Endometrial microvascular endothelial cells (primary cell): ENCODE results near the gene TLE7. TPM values are rescaled to one million over a fixed set of nuclear protein-coding genes. Genes with fewer than 3 reads are reported as not detected.

ENCODE experiments used
- in situ Hi-C: cut with HindIII; loops from 2 replicates; pipeline ENCODE4 v1.10.0; 2017; ENCODE audit warnings: low sequenced_read_pairs, low pct_unique_long_range_greater_than_20kb; ENCODE audit errors: inconsistent ontology term
- total RNA-seq: library from RNA; depleted of rRNA; stranded (reverse); fragments of >200 nt; gene quantifications from one replicate; pipeline ENCODE4 v1.2.3, GENCODE V29; 2015; ENCODE audit errors: inconsistent ontology term

TLE7 gene
- total RNA-seq, 1 donor from 2014 or later: not detected

DNA sequence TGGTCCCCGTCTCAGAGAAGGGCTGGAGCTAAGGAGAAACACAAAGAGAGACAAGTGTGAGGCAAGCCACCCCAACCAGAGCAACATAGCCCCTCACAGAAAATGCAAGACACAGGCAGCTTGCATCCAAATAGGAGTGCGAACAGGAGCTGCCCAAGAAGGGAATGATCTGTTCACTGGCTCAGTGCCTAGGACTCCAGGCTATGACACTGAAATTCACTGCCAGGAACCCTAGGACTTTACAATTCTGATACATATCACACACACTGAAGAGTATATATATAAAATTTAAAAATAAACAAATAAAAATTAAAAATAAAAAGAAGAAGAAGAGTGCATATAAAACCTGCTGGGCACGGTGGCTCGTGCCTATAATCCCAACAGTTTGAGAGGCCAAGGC, 14.9 kb upstream of the TLE7 start:
- in situ Hi-C loops: no loop called here

DNA sequence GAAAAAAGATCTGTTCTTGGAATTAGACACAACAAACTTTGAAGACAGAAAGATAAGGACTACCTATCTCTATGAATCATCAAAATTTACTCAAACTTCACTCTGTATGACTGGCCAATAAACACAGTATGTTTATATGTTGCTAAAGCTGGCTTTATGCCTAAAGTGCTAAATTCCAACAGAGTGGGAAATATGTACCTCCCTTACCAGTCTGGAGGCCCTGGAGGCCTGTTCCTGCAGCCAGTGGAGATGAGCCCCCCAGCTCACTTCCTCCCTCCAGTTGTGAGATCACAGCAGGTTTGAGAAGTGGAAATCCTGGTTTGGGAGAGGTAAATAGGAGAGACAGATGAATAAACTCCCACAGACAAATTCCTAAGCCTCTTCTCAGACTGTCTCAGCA, 11.2 kb upstream of the TLE7 start:
- in situ Hi-C loops: no loop called here

DNA sequence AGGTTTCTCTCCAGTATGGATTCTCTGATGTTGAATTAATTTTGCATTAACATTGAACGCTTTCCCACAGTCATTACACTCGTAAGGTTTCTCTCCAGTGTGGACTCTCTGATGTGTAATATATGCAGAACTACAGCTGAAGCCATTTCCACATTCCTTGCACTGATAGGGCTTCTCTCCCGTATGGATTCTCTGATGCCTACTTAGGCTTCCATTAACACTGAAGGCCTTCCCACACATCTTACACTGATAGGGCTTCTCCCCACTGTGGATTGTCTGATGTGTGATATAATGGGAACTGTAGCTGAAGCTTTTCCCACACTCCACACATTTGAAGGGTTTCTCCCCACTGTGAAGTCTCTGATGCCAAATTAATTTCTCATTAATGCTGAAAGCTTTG, 7.2 kb upstream of the TLE7 start:
- in situ Hi-C loops: no loop called here

DNA sequence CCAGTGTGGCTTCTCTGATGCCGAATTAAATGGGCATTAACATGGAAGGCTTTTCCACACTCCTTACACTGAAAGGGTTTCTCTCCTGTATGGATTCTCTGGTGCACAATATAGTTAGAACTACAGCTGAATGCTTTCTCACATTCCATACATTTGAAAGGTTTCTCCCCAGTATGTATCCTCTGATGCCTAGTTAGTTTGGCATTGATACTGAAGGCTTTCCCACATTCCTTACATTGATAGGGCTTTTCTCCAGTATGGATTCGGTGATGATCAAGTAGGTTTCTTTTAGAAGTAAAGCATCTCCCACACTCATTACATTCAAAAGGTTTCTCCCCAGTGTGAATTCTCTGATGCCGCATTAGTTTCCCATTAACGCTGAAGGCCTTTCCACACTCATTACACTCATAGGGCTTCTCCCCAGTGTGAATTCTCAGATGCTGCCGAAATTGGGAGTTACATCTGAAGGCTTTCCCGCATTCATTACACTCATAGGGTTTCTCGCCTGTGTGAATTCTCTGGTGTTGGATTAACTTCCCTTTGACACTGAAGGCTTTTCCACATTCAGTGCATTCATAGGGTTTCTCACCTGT, 6.5 kb upstream of the TLE7 start:
- in situ Hi-C loops: no loop called here

DNA sequence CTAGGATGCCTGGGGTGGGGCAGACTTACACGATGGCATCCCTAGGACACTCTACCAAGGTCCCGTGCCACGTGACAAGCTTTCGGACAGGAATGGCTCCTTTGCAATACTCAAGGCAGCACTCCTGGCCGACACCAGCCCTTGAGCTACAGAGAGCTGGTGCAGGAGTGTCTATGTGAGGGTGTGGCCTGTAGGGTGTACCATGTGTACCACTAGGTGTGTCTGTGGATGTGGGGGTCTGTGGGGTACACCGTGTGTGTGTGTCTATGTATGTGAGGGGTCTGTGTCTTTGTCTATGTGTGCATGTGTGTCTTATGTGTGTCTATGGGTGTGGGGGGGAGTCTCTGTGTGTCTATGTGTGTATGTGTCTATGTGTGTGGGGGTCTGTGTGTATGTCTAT, 1.9 kb upstream of the TLE7 start:
- in situ Hi-C loops: no loop called here

DNA sequence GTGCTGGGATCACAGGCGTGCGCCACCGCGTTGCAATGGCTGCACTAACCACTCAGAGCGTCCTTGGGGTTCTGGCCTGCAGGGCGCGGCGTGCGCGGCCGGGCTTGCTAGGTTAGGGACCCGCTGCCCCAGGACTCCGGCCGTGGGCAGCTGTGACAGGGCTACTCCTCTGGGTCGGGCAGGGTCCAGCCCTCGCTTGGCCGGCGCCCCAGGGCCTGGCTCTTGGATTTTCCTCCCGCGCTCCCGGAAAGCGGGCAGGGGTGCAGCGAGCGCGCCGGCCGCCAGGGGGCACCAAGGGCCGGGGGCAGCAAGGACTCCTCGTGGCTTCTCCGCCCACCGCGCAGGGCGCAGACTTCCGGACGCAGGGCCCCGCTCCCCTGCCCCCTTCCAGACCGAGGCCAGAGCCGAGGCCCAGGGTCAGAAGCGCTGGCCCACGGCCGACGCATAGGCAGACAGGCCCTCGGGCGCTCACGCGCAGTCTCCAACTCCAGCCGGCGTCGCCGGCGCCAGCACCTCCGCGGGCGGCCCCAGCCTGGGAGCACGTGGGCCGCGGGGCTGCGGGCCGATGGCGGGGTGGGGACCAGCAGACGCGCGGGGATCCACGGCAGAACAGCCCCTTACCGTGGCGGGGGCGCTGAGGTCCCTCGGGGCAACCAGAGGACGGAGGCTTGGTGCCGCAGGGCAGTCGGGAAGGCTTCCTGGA, 355 bp downstream of the TLE7 start:
- in situ Hi-C loops: no loop called here

DNA sequence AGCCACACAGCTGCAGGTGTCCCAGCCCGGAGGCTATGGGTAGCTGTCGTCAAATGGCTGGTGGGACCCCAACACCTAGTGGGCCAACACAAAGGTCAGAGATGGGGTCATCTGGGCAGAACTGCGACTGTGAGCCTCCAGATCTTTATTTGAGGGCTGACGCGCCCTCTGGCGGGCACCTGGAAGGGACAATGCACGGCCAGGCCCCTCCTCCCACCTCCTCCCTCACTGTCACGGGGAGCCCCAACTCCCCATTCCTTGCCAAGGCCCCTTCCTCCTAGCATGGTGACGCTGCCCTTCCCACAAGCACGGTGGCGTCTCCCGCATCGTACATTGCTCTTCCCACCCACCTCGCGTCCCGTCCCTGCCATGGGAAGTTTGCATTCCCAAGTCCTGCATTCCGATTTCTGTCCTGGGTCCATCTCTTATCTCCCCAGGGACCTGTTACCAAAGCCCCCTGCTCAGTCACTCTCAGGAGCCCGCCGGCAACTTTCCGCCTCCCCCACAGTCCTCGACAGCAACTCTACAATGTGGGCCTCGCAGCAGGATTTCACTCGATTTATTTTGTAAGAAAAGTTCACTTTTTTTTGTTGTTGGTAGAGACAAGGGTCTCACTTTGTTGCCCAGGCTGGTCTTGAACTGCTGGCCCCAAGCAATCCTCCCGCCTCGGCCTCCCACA, 1.0 kb downstream of the TLE7 start:
- in situ Hi-C loops: no loop called here

DNA sequence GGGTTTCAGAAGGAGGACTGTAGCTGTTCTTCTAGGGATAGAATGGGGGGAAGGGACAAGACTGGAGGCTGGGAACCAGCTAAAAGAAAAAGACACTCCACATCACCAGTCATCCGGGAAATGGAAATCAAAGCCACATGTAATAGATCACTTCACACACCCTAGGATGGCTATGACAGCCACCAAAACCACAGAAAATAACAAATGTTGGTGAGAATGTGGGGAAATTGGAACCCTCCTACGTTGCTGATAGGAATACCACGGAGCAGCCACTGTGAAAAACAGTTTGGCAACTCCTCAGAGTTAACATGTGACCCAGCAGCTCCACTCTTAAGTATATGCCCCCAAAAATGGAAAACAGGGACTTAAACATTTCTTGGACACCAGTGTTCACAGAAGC, 2.3 kb downstream of the TLE7 start:
- in situ Hi-C loops: no loop called here

DNA sequence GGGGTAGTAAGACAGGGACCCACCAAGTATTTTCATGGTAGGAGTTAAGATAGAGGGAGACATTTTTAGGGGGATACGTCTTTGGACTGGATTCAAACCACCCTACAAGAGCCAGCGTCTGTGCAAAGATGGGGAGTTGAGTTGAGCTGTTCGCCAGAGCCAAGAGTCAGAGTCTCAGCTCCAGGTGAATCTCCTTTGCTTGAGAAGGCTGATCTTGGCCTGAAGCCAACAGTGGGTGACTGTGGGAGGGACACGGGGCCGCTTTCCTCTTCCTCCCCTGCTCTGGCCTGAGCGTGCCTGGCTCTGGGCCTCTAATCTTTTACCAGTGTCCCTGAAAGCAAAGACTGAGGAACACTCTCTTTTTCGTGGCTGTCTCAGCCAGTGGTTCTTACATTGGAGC, 5.4 kb downstream of the TLE7 start:
- in situ Hi-C loops: no loop called here

DNA sequence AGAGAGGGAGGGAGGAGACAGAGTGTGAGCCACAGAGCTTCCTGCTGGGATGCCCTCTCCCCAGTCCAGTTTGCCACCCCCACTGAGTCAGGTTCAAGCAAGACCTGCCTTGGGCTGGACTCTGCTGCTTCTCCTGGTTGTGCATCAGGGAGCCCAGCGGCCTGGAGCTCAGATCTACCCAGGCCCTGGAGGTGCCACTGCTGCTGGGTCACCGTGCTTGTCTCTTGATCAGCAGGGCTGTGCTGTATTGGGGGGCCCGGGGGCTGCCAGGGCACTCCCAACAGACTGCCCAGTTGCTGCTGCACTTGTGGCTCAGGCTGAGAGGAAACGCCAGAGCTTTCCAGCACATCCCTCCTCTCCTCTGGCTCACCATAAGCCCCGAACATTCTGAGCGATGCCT, 8.9 kb downstream of the TLE7 start:
- in situ Hi-C loops: no loop called here

DNA sequence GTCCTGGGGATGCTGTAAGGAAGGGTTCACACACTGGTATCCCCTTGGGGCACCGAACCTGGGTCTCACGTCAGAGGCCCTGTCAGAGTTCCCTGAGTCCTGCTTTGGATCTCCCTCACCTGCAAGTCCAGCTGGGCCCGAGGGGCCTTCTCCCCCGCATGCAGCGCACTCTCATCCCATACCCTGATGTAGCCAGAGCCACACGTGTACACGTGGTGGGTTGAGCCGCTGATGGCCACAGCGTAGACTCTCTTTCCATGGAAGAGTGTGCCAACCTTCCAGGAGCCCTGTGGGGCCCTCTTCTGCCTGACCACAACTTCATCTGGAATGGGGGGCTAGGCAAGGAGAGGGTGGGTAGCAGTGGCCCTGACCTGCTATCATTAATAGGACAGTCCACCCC, 9.9 kb downstream of the TLE7 start:
- in situ Hi-C loops: no loop called here

DNA sequence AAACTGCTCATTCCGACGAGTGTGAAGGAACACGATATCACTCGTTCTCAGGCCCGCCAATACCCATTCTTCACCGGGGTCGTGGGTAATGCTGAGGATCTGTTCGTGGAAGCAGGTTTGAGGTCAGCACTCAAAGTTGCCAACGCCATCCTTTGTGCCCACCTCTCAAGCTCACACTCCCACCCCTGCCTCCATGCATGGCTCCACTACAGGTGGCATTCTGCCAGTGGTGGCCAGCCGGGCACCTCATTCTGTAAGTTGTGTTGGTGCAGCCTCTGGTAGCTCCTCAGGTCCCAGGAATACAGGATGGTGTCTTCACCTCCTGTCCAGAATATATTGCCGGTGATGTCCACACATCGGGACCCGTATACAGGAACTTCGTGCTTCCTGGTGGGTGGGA, 10.7 kb downstream of the TLE7 start:
- in situ Hi-C loops: no loop called here

DNA sequence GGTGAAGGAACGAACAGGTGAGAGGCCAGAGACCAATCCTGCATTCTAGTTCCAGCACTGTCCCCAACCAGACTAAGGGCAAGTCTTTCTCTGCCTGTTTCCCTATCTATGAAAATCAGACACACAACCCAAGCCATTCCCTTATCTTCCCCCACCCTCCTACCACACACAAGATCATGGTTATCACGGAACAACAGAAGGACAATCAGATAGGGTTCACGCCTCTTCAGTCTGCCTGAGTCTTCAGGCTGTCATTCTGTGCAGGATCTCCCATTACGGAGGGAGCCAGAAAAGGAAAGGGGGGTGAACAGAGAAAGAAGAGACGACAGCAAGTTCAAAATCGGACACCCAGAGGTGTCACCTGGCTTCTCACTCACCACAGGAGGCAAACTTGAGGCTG, 11.1 kb downstream of the TLE7 start:
- in situ Hi-C loops: no loop called here

DNA sequence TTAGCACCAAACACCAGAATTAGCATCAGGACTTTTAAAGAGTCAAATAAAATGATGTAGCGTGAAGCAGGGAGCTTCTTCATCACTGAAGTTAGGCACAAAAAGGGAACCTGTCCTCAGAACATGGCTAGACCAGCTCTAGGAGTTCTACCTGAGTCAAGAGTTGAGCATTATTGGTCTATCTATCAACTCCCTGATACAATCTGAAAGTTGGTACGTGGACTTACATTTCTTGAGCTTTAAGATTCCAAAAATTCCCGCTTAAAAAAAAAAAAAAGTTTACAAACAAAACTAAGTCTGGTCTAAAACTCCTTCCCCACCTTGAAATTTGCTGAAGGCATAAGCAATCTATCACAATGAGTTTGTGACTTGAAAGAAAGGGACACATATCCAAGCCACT, 12.3 kb downstream of the TLE7 start:
- in situ Hi-C loops: no loop called here

DNA sequence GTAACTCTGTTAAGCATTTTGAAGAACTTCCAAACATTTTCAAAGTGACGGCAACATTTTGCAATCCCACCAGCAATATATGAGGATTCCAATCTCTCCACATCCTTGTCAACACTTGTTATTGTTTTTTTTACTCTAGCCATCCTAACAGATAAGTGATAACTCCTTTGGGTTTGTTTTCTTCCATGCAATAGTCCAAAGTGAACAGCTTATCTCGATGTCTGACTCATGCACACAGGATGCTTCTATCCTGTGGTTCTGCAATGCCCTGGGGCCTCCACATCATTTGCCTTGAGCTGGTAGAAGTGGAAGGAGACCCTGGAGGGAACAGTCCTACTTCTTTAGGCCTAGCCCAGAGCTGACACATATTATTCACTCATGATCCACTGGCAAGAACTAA, 13.0 kb downstream of the TLE7 start:
- in situ Hi-C loops: no loop called here

DNA sequence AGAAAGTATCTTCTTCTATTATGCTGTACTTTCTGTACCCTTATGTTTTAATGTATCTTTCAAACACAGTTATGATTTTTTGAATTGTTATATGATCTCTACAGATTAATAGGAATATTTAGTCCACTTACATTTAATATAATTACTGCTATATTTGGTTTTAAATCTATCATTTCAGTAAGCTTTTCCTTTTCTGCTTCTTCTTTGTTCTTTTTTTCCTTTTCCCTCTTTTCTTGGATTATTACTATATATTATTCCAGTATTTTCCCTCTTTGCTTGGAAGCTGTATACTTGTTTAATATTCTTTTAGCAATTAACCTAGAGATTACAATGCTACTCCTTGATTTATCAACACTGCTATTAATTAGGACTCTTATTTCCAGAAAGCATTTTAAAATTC, 13.5 kb downstream of the TLE7 start:
- in situ Hi-C loops: no loop called here

DNA sequence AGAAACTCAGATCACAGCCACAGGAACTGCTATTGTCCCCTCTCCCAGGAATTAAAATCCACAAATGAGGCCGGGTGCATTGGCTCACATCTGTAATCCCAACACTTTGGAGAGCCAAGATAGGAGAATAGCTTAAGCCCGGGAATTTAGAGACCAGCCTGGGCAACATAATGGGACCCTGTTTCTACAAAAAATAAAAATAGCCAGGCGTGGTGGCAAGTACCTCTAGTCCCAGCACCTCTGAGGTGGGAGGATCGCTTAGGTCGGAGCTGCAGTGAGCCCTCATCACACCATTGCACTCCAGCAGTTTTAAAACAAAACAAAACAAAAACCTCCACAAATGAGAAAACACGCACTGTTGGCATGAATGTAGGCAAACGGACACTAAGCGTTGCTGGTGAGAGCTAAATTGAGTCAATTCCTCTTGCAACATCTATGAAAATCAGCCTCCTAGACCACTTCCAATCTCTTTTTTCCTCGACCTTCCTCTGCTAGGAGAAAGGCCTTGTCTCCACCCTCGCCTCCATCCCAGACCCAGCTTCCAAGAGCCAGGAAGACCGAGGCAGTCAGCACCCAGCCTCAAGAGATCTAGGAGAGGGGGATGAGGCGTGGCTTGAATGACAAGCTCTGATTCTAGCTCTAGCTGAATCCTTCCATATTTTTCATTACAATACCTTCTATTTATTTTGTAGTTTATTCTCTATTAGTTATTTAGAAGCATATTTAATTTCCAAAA, 14.8 kb downstream of the TLE7 start:
- in situ Hi-C loops: no loop called here

DNA sequence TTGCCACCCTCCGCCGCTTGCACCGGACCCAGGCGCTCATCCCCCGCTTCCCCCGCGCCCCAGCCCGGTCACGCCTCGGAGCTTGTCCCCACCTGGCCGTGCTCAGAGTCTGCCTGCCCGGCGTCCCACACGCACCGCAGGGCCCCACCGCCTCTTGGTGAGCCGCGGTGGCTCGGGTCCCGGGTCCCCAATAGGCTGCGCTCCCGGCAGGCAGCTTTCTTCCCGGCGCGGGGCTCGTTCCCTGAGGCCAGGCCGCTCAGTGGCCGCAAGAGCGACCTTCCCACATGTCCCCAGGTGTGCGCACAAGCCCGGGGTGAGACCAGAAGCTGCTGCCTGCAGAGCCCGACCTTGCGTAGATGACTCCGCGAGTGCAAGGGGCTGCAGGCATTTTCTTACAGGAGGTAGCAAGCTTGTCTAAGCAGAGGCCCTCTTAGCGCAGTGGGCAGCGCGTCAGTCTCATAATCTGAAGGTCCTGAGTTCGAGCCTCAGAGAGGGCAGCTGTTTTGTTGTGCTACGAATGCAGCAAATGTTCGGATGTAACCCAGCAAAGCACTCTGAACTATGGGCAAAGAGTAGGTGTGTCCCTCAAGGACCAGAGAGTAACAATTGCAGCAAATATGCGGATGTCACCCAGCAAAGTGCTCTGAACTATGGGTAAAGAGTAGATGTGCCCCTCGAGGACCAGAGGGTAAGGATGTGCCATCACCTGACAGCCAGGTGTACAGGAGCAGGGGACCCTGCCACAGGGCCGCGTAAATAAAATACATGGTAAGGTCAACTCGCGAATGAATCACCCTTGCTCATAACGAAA, 15.6 kb downstream of the TLE7 start:
- in situ Hi-C loops: no loop called here

DNA sequence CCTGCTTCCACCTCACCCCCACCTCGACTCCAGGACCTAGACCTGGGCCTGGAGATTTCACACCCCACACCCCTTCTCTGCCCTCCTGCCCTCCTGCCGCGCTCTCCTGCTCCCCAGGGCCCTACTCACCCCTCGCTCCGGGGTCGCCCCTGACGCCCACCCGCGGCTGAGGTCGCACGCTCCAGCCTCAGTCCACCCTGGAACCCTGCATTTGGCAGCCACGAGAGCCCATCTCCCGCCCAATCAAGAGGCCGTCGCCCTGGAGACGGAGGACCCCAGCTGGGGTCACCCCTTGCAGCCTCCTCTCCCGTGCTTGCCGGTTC, 16.1 kb downstream of the TLE7 start:
- in situ Hi-C loops: no loop called here
